Kidney epithelial cell (primary cell): ENCODE measurements around the gene SPHK2. TPM values are rescaled to one million over a fixed set of nuclear protein-coding genes. Genes with fewer than 3 reads are reported as not detected.
A peak's percentile ranks its signal among the peaks of the same experiment; 100 is the strongest.

Source experiments
- DNase-seq: peaks from one replicate; pipeline ENCODE4 v3.0.0-alpha.2; 2010; ENCODE audit warnings: low read depth
- H3K27me3 ChIP-seq: 2 replicates; pipeline ENCODE4 v1.6.0; 2011; ENCODE audit warnings: low read length; ENCODE audit not compliant: control insufficient read depth, insufficient read depth
- H3K36me3 ChIP-seq: 2 replicates; pipeline ENCODE4 v1.5.1; 2011; ENCODE audit warnings: low read length; ENCODE audit not compliant: control insufficient read depth, insufficient read depth
- H3K4me3 ChIP-seq: 2 replicates; pipeline ENCODE4 v1.5.1; 2011; ENCODE audit warnings: low read depth, mild to moderate bottlenecking, control low read depth, low read length
- CTCF ChIP-seq: IDR thresholded peaks from 2 replicates; pipeline ENCODE4 v1.5.1; 2011; ENCODE audit warnings: mild to moderate bottlenecking, moderate library complexity, low read length, control low read depth, inconsistent platforms; ENCODE audit not compliant: insufficient read depth, poor library complexity, severe bottlenecking
- total RNA-seq: library from RNA; depleted of rRNA; stranded (reverse); fragments of >200 nt; gene quantifications from 2 replicates; pipeline ENCODE4 v1.2.3, GENCODE V29; 2015

SPHK2 gene
- total RNA-seq, 1 donor from 2014 or later = 27.9 TPM

- TF ChIP-seq CTCF = no peak
- peaks cover 10% of the 10 kb centered on the region for H3K27me3 ChIP-seq
- H3K4me3 ChIP-seq = no peak overlapping the region
- H3K36me3 ChIP-seq = no peaks in the 10 kb centered on the region
- DNase-seq = no peak
Observed at GRCh38 chr19:48603001-48603400, 16.3 kb upstream of the SPHK2 start.

GRCh38 chr19:48603449-48603848 lies 15.9 kb upstream of the SPHK2 start:
- DNase-seq = no peak
- Histone ChIP-seq H3K27me3 (peaks cover 8% of the 10 kb centered on the region), H3K36me3 (no peaks in the 10 kb centered on the region), H3K4me3 (no peak overlapping the region)
- TF ChIP-seq CTCF = no peak

- H3K27me3 ChIP-seq = peaks cover 7% of the 10 kb centered on the region
- TF ChIP-seq CTCF = no peak
- no peak for DNase-seq
Observed at GRCh38 chr19:48603850-48604249, 15.5 kb upstream of the SPHK2 start.

GRCh38 chr19:48606463-48607358 lies 12.6 kb upstream of the SPHK2 start, which contains the start of gene SPACA4:
Gene SPACA4 (plus strand): TSS chr19:48606742. CDS start chr19:48606979, 237 bp downstream.
- no peak for TF ChIP-seq CTCF
- Histone ChIP-seq H3K4me3 (no peak within 1 kb of the TSS), H3K27me3 (no peaks in the 10 kb centered on the region), H3K36me3 (no peaks in the 10 kb centered on the region)
- no peak for DNase-seq

More at GRCh38 chr19:48603850-48604249, 15.5 kb upstream of the SPHK2 start:
- no peak overlapping the region for H3K4me3 ChIP-seq
- no peaks in the 10 kb centered on the region for H3K36me3 ChIP-seq

GRCh38 chr19:48607359-48607755 lies 11.9 kb upstream of the SPHK2 start:
- no peaks in the 10 kb centered on the region for H3K36me3 ChIP-seq
- DNase-seq = no peak
- TF ChIP-seq CTCF = no peak
- no peak overlapping the region for H3K4me3 ChIP-seq
- no peaks in the 10 kb centered on the region for H3K27me3 ChIP-seq

GRCh38 chr19:48608798-48609263 lies 10.5 kb upstream of the SPHK2 start:
- Histone ChIP-seq H3K27me3 (no peaks in the 10 kb centered on the region), H3K36me3 (no peaks in the 10 kb centered on the region), H3K4me3 (no peak overlapping the region)
- peak; percentile 59 for TF ChIP-seq CTCF
- no peak for DNase-seq
